Sigmoid colon (tissue), 7 donors: ENCODE measurements around the gene ENAH. TPM values are rescaled to one million over a fixed set of nuclear protein-coding genes. Genes with fewer than 3 reads are reported as not detected.
"Not testable (repeated sequence)": the region's sequence is repeated elsewhere in the genome, so short reads cannot be mapped to it uniquely, and the experiment has no call there.

Experiments
- DNase-seq: peaks from one replicate; pipeline ENCODE4 v3.0.0-alpha.2; 2019
- H3K27ac ChIP-seq, 4 donors: fragments of 200-600 bp; sonication (generic); one replicate each; pipeline ENCODE4 v1.5.1; 2016 to 2019; ENCODE audit warnings: mild to moderate bottlenecking in 1 of 4
- H3K27me3 ChIP-seq, 3 donors: fragments of 200-600 bp; sonication (generic); one replicate each; pipeline ENCODE4 v1.5.1; 2019; ENCODE audit warnings: mild to moderate bottlenecking in 1 of 3
- H3K36me3 ChIP-seq, 4 donors: fragments of 200-600 bp; sonication (generic); one replicate each; pipeline ENCODE4 v1.5.1; 2016 to 2019
- H3K4me1 ChIP-seq, 4 donors: fragments of 200-600 bp; sonication (generic); one replicate each; pipeline ENCODE4 v1.5.1; 2017 to 2019
- H3K4me3 ChIP-seq, 4 donors: fragments of 200-600 bp; sonication (generic); one replicate each; pipeline ENCODE4 v1.5.1; 2017 to 2019; ENCODE audit warnings: mild to moderate bottlenecking in 2 of 4, moderate library complexity in 1 of 4
- H3K9me3 ChIP-seq, 4 donors: fragments of 200-600 bp in 3 of 4; sonication (generic) in 3 of 4; one replicate each; pipeline versions ENCODE4 v1.5.1 to v1.6.1; 2013 to 2019
- CTCF ChIP-seq, 4 experiments: fragments of 450-650 bp in 3 of 4; fragments of 200-600 bp in 1 of 4; IDR thresholded peaks; one replicate each; pipeline ENCODE4 v1.5.1; 2016 to 2019; ENCODE audit warnings: antibody characterized with exemption in 4 of 4, mild to moderate bottlenecking in 3 of 4, moderate library complexity in 2 of 4
- EP300 ChIP-seq, 4 donors: sonication (generic); formaldehyde crosslinking; IDR thresholded peaks; one replicate each; pipeline ENCODE4 v1.6.1; 2017; ENCODE audit warnings: antibody characterized with exemption in 4 of 4
- POLR2A ChIP-seq, 2 donors: fragments of 450-650 bp; IDR thresholded peaks; one replicate each; pipeline ENCODE4 v1.6.1; 2016; ENCODE audit warnings: antibody characterized with exemption in 2 of 2, mild to moderate bottlenecking in 2 of 2, moderate library complexity in 2 of 2
- POLR2AphosphoS5 ChIP-seq, 4 donors: sonication (generic); formaldehyde crosslinking; IDR thresholded peaks; one replicate each; pipeline ENCODE4 v1.6.1; 2017; ENCODE audit warnings: antibody characterized with exemption in 4 of 4
- WGBS, 2 donors: extraction: QIAGEN DNeasy Blood & Tissue Kit; methylation state at CpG; one replicate each; pipeline ENCODE4 v1.1.7; 2013; 5-methylcytosine and 5-hydroxymethylcytosine counted together
- intact Hi-C: fragments of 100-400 bp; cut with DNase I; formaldehyde crosslinking; loops from one replicate; pipeline ENCODE4 v1.15.1; 2023
- polyA plus RNA-seq, 3 donors: library from polyadenylated mRNA; stranded (reverse); fragments of 200-250 nt; gene quantifications; one replicate each; pipeline ENCODE4 v1.2.3, GENCODE V29; 2013
- total RNA-seq, 4 donors: library from RNA; depleted of rRNA; stranded (reverse); fragments of >200 nt; gene quantifications; one replicate each; pipeline ENCODE4 v1.1.0, GENCODE V29; 2016
- donor health status: healthy with polysubstance abuse.
- donor health status: Bipolar disorder and iron deficiency.
- donor health status: healthy.

Gene ENAH
- total and polyA plus RNA-seq, 7 donors, result 9.6 to 197 (median 92.2) TPM

- Histone ChIP-seq H3K4me1 (peaks cover 0 to 75% (median 52%) of the 10 kb centered on the region in 4 donors), H3K27ac (no peak overlapping the region), H3K36me3 (no peaks in the 10 kb centered on the region), H3K27me3 (no peaks in the 10 kb centered on the region), H3K9me3 (no peaks in the 10 kb centered on the region), H3K4me3 (no peak overlapping the region)
- no peak for DNase-seq
- intact Hi-C loops, result no loop called here
- WGBS, 2 donors, result 89 to 91% methylated on average over 3 of the region's 3 CpGs
- TF ChIP-seq POLR2AphosphoS5 (IDR thresholded peaks at IDR 0.05), result no peak
- TF ChIP-seq CTCF (IDR thresholded peaks at IDR 0.05), result no peak
- TF ChIP-seq POLR2A (IDR thresholded peaks at IDR 0.05), result no peak
- no peak for TF ChIP-seq EP300 (IDR thresholded peaks at IDR 0.05)
These were observed 23.4 kb downstream of the ENAH start for GRCh38 chr1:225629483-225629882.

- H3K4me1 ChIP-seq, result peaks cover 0 to 75% (median 54%) of the 10 kb centered on the region in 4 donors
- DNase-seq, H3K27ac ChIP-seq, H3K9me3 ChIP-seq, H3K27me3 ChIP-seq, H3K36me3 ChIP-seq, intact Hi-C loops, H3K4me3 ChIP-seq: not testable (repeated sequence)
- WGBS, 2 donors, result 94 to 95% methylated on average over 13 of the region's 13 CpGs
These were observed 24.1 kb downstream of the ENAH start for GRCh38 chr1:225628794-225629193.

GRCh38 chr1:225627304-225627947 lies 25.5 kb downstream of the ENAH start:
- DNase-seq, result no peak
- H3K27me3 ChIP-seq, result no peaks in the 10 kb centered on the region
- peak overlapping the region in 2 of 4 donors; percentile 23 to 33 for H3K27ac ChIP-seq
- intact Hi-C loops, result no loop called here
- H3K9me3 ChIP-seq, result no peaks in the 10 kb centered on the region
- TF ChIP-seq POLR2AphosphoS5 (IDR thresholded peaks at IDR 0.05) (no peak), POLR2A (IDR thresholded peaks at IDR 0.05) (no peak), EP300 (IDR thresholded peaks at IDR 0.05) (no peak), CTCF (IDR thresholded peaks at IDR 0.05) (no peak)
- H3K4me3 ChIP-seq, result no peak overlapping the region
- 63 to 78% methylated on average over 2 of the region's 2 CpGs for WGBS, 2 donors
- H3K36me3 ChIP-seq, result no peaks in the 10 kb centered on the region
- H3K4me1 ChIP-seq, result peaks cover 0 to 72% (median 51%) of the 10 kb centered on the region in 4 donors

- Histone ChIP-seq H3K27ac (no peak overlapping the region), H3K9me3 (no peaks in the 10 kb centered on the region), H3K36me3 (no peaks in the 10 kb centered on the region), H3K4me1 (peaks cover 0 to 76% (median 46%) of the 10 kb centered on the region in 4 donors), H3K4me3 (no peak overlapping the region), H3K27me3 (no peaks in the 10 kb centered on the region)
- WGBS, 2 donors, result 81 to 83% methylated on average over 2 of the region's 2 CpGs
- intact Hi-C loops, result no loop called here
- TF ChIP-seq EP300 (IDR thresholded peaks at IDR 0.05) (no peak), CTCF (IDR thresholded peaks at IDR 0.05) (no peak), POLR2A (IDR thresholded peaks at IDR 0.05) (no peak), POLR2AphosphoS5 (IDR thresholded peaks at IDR 0.05) (no peak)
- DNase-seq, result no peak
These were observed 26.2 kb downstream of the ENAH start for GRCh38 chr1:225626698-225627097.

- TF ChIP-seq CTCF (IDR thresholded peaks at IDR 0.05), result no peak
- no peak for TF ChIP-seq POLR2A (IDR thresholded peaks at IDR 0.05)
- no peak for TF ChIP-seq EP300 (IDR thresholded peaks at IDR 0.05)
- TF ChIP-seq POLR2AphosphoS5 (IDR thresholded peaks at IDR 0.05), result no peak
These were observed 35.0 kb downstream of the ENAH start for GRCh38 chr1:225617956-225618355.

More at GRCh38 chr1:225617956-225618355, 35.0 kb downstream of the ENAH start:
- Histone ChIP-seq H3K4me1 (peaks cover 0 to 55% (median 41%) of the 10 kb centered on the region in 4 donors), H3K4me3 (no peak overlapping the region), H3K27ac (peak overlapping the region in 3 of 4 donors; percentile 40 to 61 (median 50)), H3K9me3 (no peaks in the 10 kb centered on the region), H3K27me3 (no peaks in the 10 kb centered on the region), H3K36me3 (no peaks in the 10 kb centered on the region)
- no peak for DNase-seq
- WGBS, 2 donors, result 83 to 89% methylated on average over 2 of the region's 2 CpGs
- intact Hi-C loops, result no loop called here
